ENCODE measurements around the gene RASD1. TPM values are rescaled to one million over a fixed set of nuclear protein-coding genes. Genes with fewer than 3 reads are reported as not detected.
"Not testable (repeated sequence)": the region's sequence is repeated elsewhere in the genome, so short reads cannot be mapped to it uniquely, and the experiment has no call there.

The RASD1 gene
- total RNA-seq, 4 donors from 2014 or later: 25.5 to 79.9 (median 40.6) TPM

DNA sequence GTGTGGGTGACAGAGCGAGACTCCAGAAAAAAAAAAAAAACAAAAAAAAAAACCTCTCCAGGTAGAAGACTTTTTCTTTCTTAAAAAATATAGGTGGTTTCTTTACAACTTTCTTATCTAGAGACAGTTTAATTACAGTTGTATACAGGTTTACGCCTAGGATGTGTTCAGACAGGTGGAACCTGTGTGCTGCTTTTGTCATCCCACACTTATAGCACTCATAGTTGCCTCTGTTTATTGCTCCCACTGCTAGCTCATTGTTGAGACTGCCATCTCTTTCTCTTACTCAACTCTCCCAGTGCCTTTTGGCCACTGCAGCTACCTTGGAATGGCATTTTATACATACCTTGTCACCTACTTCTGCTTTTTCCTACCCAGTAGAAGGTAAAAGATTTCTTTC lies 38.5 kb downstream of the RASD1 start:
- 50 to 78% methylated on average over 2 of the region's 2 CpGs for WGBS, 2 donors
- no peak for TF ChIP-seq POLR2A (IDR thresholded peaks at IDR 0.05)
- TF ChIP-seq, protein P1, sequence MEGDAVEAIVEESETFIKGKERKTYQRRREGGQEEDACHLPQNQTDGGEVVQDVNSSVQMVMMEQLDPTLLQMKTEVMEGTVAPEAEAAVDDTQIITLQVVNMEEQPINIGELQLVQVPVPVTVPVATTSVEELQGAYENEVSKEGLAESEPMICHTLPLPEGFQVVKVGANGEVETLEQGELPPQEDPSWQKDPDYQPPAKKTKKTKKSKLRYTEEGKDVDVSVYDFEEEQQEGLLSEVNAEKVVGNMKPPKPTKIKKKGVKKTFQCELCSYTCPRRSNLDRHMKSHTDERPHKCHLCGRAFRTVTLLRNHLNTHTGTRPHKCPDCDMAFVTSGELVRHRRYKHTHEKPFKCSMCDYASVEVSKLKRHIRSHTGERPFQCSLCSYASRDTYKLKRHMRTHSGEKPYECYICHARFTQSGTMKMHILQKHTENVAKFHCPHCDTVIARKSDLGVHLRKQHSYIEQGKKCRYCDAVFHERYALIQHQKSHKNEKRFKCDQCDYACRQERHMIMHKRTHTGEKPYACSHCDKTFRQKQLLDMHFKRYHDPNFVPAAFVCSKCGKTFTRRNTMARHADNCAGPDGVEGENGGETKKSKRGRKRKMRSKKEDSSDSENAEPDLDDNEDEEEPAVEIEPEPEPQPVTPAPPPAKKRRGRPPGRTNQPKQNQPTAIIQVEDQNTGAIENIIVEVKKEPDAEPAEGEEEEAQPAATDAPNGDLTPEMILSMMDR (IDR thresholded peaks at IDR 0.05): no peak
- intact Hi-C loops (cut with DNase I; ENCODE audit: low total_unique reads): no loop called here

DNA sequence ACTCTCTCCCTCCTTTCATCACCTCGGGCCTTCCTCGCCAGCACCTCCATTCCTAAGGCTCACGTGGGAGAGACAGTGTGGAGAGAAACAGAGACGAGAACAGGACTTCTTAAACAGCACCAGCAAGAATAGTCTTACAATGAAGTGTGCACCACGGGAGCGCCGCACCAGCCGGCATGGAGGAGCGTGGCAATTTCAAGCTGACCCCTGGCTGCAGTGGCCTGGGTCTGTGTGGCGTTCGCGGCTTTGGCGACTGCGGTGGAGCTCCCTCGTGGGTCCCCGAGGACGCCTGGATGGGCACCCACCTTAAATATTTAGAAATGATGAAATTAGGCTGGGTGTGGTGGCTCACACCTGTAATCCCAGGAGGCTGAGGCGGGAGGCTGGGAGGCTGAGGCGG lies 39.9 kb downstream of the RASD1 start:
- WGBS, 2 donors: 90 to 93% methylated on average over 19 of the region's 19 CpGs
- H3K4me3 ChIP-seq (ENCODE audit: low read depth, poor library complexity, severe bottlenecking): no peak overlapping the region
- DNase-seq (ENCODE audit: low spot score in 2 of 2): no peak
- TF ChIP-seq POLR2A (IDR thresholded peaks at IDR 0.05): no peak
- TF ChIP-seq, protein P1 (IDR thresholded peaks at IDR 0.05): no peak
- intact Hi-C loops (cut with DNase I; ENCODE audit: low total_unique reads): no loop called here

More for the DNA sequence above, 38.5 kb downstream of the RASD1 start:
- H3K4me3 ChIP-seq (ENCODE audit: low read depth, poor library complexity, severe bottlenecking): no peak overlapping the region
- DNase-seq (ENCODE audit: low spot score in 2 of 2): no peak

GRCh38 chr17:17455173-17455572 lies 41.0 kb downstream of the RASD1 start:
- intact Hi-C loops (cut with DNase I; ENCODE audit: low total_unique reads): no loop called here
- TF ChIP-seq POLR2A (IDR thresholded peaks at IDR 0.05): no peak
- TF ChIP-seq, protein P1 (IDR thresholded peaks at IDR 0.05): no peak
- H3K4me3 ChIP-seq (ENCODE audit: low read depth, poor library complexity, severe bottlenecking): no peak overlapping the region
- 98% methylated on average over 4 of the region's 4 CpGs for whole genome bisulfite sequencing, 2 donors
- DNase-seq (ENCODE audit: low spot score in 2 of 2): no peak

- H3K4me3 ChIP-seq (ENCODE audit: low read depth, poor library complexity, severe bottlenecking); DNase-seq (ENCODE audit: low spot score in 2 of 2); intact Hi-C loops (cut with DNase I; ENCODE audit: low total_unique reads): not testable (repeated sequence)
- WGBS, 2 donors: 69 to 73% methylated on average over 1 of the region's 1 CpG
Measured at GRCh38 chr17:17454700-17455099, 41.5 kb downstream of the RASD1 start.

- peak in 1 of 2 donors; percentile 18 for DNase-seq (ENCODE audit: low spot score in 2 of 2)
- 92 to 95% methylated on average over 1 of the region's 1 CpG for WGBS, 2 donors
- no peak for TF ChIP-seq POLR2A (IDR thresholded peaks at IDR 0.05)
- TF ChIP-seq, protein P1 (IDR thresholded peaks at IDR 0.05): no peak
- intact Hi-C loops (cut with DNase I; ENCODE audit: low total_unique reads): no loop called here
- no peak overlapping the region for H3K4me3 ChIP-seq (ENCODE audit: low read depth, poor library complexity, severe bottlenecking)
Measured at GRCh38 chr17:17454276-17454675, 41.9 kb downstream of the RASD1 start.

DNA sequence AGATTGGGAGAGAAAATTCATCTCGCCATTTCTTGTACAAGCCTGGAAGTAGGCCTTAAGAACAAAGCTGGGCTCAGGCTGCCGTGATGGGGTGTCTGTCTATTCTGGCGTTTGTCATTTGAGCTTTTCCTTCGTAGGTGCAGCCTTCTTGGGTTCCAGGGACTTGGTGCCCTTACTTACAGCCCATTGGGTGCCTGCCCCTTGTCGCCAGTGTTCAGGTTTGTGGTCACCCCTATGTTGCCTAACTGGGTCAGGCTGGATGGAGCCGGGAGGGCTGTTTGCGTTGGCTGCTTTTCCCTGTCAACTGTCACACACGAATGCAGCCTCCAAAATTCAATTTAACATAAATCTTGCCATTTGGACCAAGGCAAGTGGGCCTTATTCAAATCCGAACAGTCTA lies 43.1 kb downstream of the RASD1 start:
- WGBS, 2 donors: 77 to 80% methylated on average over 9 of the region's 9 CpGs
- peak in 1 of 2 donors; percentile 34 for DNase-seq (ENCODE audit: low spot score in 2 of 2)
- TF ChIP-seq, protein P1 (IDR thresholded peaks at IDR 0.05): no peak
- no peak for TF ChIP-seq POLR2A (IDR thresholded peaks at IDR 0.05)
- no peak overlapping the region for H3K4me3 ChIP-seq (ENCODE audit: low read depth, poor library complexity, severe bottlenecking)
- intact Hi-C loops (cut with DNase I; ENCODE audit: low total_unique reads): no loop called here

Data from lower leg skin (tissue), 4 donors.